Calu3 (cell line): Measurements from ENCODE around the gene ARHGAP42. TPM values are rescaled to one million over a fixed set of nuclear protein-coding genes. Genes with fewer than 3 reads are reported as not detected.

ENCODE experiments used
- BruUV-seq: library from RNA; stranded (reverse); fragments of 400-500 nt; replicated peaks from 2 replicates; lab custom pipeline; 2021; lab: Mats Ljungman, UMichigan
- CTCF ChIA-PET: fragments of 300-600 bp; sonication (Branson Sonifier 250); formaldehyde crosslinking; loops from one replicate; lab custom pipeline; 2022; ENCODE audit warnings: antibody characterized with exemption; lab: Charles Lee
- DNase-seq: peaks from one replicate; pipeline ENCODE4 v3.0.0; 2022
- H3K27ac Mint-ChIP-seq: one replicate; pipeline ENCODE4 v1.8.0; 2022; ENCODE audit warnings: mixed read lengths; ENCODE audit not compliant: unreplicated experiment
- H3K27me3 Mint-ChIP-seq: one replicate; pipeline ENCODE4 v1.8.0; 2022; ENCODE audit warnings: mixed read lengths; ENCODE audit not compliant: unreplicated experiment
- H3K36me3 Mint-ChIP-seq: one replicate; pipeline ENCODE4 v1.8.0; 2022; ENCODE audit warnings: mild to moderate bottlenecking, moderate library complexity, mixed read lengths; ENCODE audit not compliant: insufficient read depth, unreplicated experiment
- H3K4me1 Mint-ChIP-seq: one replicate; pipeline ENCODE4 v1.8.0; 2022; ENCODE audit warnings: mild to moderate bottlenecking, low read depth, mixed read lengths; ENCODE audit not compliant: unreplicated experiment
- H3K4me3 Mint-ChIP-seq: one replicate; pipeline ENCODE4 v1.8.0; 2022; ENCODE audit warnings: mild to moderate bottlenecking, low read depth, moderate library complexity, mixed read lengths; ENCODE audit not compliant: unreplicated experiment
- H3K9me3 Mint-ChIP-seq: one replicate; pipeline ENCODE4 v1.8.0; 2022; ENCODE audit warnings: low read depth, mixed read lengths; ENCODE audit not compliant: unreplicated experiment
- CTCF ChIP-seq: fragments of 200-600 bp; IDR thresholded peaks from one replicate; pipeline ENCODE4 v1.8.0; 2022; ENCODE audit warnings: antibody characterized with exemption; ENCODE audit not compliant: unreplicated experiment
- intact Hi-C: fragments of 100-400 bp; cut with micrococcal nuclease; formaldehyde crosslinking; loops from one replicate; pipeline ENCODE4 v1.10.0; 2022; ENCODE audit not compliant: unreplicated experiment
- total RNA-seq: library from RNA; stranded (reverse); gene quantifications from 2 replicates; pipeline ENCODE4 v1.2.3, GENCODE V29; 2022

The ARHGAP42 gene
- total RNA-seq, 1 experiment from 2014 or later: 10.3 TPM

GRCh38 chr11:100691896-100692653 is 5.0 kb downstream of the ARHGAP42 start:
- no peak for TF ChIP-seq CTCF
- intact Hi-C loops: no loop called here
- no peaks in the 10 kb centered on the region for H3K9me3 Mint-ChIP-seq
- CTCF ChIA-PET: no interaction called here
- H3K4me1 Mint-ChIP-seq: peaks cover 7% of the 10 kb centered on the region
- no peak overlapping the region for H3K4me3 Mint-ChIP-seq
- no peaks in the 10 kb centered on the region for H3K27me3 Mint-ChIP-seq
- H3K36me3 Mint-ChIP-seq: peaks cover 13% of the 10 kb centered on the region
- no peak for DNase-seq
- no peak overlapping the region for H3K27ac Mint-ChIP-seq
- BruUV-seq: no TSS peak

- H3K4me3 Mint-ChIP-seq: no peak overlapping the region
- H3K27me3 Mint-ChIP-seq: no peaks in the 10 kb centered on the region
- no TSS peak for BruUV-seq
- H3K4me1 Mint-ChIP-seq: no peaks in the 10 kb centered on the region
- H3K27ac Mint-ChIP-seq: no peak overlapping the region
- DNase-seq: no peak
- TF ChIP-seq CTCF: no peak
- intact Hi-C loops: no loop called here
- CTCF ChIA-PET: no interaction called here
- H3K9me3 Mint-ChIP-seq: no peaks in the 10 kb centered on the region
- no peaks in the 10 kb centered on the region for H3K36me3 Mint-ChIP-seq
Measured at GRCh38 chr11:100695911-100696310, 8.8 kb downstream of the ARHGAP42 start.

- no peak overlapping the region for H3K4me3 Mint-ChIP-seq
- H3K36me3 Mint-ChIP-seq: no peaks in the 10 kb centered on the region
- H3K27me3 Mint-ChIP-seq: no peaks in the 10 kb centered on the region
- no peak for DNase-seq
- peaks cover 13% of the 10 kb centered on the region for H3K4me1 Mint-ChIP-seq
- CTCF ChIA-PET: interaction anchor here (0.7 kb wide), 1 partner anchor 128 kb away, joined by 4 read pairs; no protein-coding TSS in a partner anchor
- H3K9me3 Mint-ChIP-seq: no peaks in the 10 kb centered on the region
- no peak overlapping the region for H3K27ac Mint-ChIP-seq
- intact Hi-C loops: no loop called here
- no TSS peak for BruUV-seq
- no peak for TF ChIP-seq CTCF
Measured at GRCh38 chr11:100703139-100703538, 16.1 kb downstream of the ARHGAP42 start.

GRCh38 chr11:100703801-100704575 is 16.9 kb downstream of the ARHGAP42 start:
- Mint-ChIP-seq H3K27ac (no peak overlapping the region), H3K4me3 (no peak overlapping the region), H3K4me1 (peaks cover 13% of the 10 kb centered on the region), H3K9me3 (no peaks in the 10 kb centered on the region), H3K27me3 (no peaks in the 10 kb centered on the region), H3K36me3 (no peaks in the 10 kb centered on the region)
- CTCF ChIA-PET: interaction anchor here (0.8 kb wide), 1 partner anchor 16 kb away, joined by 3 read pairs; no protein-coding TSS in a partner anchor
- no peak for TF ChIP-seq CTCF
- DNase-seq: no peak
- BruUV-seq: no TSS peak
- intact Hi-C loops: no loop called here
